Left ventricle myocardium inferior (tissue), 1 donor: ENCODE data around the gene ZNF532. TPM values are rescaled to one million over a fixed set of nuclear protein-coding genes. Genes with fewer than 3 reads are reported as not detected.

Experiments
- DNase-seq: peaks from one replicate; pipeline ENCODE4 v3.0.0-alpha.2; 2020
- H3K27ac ChIP-seq: fragments of 200-600 bp; replicated peaks from 2 replicates; pipeline ENCODE4 v1.8.0; 2021
- H3K27me3 ChIP-seq: fragments of 200-600 bp; 2 replicates; pipeline ENCODE4 v1.8.0; 2021; ENCODE audit warnings: low read depth
- H3K36me3 ChIP-seq: fragments of 200-600 bp; 2 replicates; pipeline ENCODE4 v1.8.0; 2021
- H3K4me1 ChIP-seq: fragments of 200-600 bp; 2 replicates; pipeline ENCODE4 v1.8.0; 2021
- H3K4me3 ChIP-seq: fragments of 200-600 bp; 2 replicates; pipeline ENCODE4 v1.8.0; 2021; ENCODE audit warnings: mild to moderate bottlenecking, moderate library complexity
- H3K9me3 ChIP-seq: fragments of 200-600 bp; replicated peaks from 2 replicates; pipeline ENCODE4 v1.8.0; 2021
- CTCF ChIP-seq: fragments of 200-600 bp; IDR thresholded peaks from 2 replicates; pipeline ENCODE4 v1.8.0; 2021; ENCODE audit warnings: antibody characterized with exemption, mild to moderate bottlenecking, borderline replicate concordance
- intact Hi-C: fragments of 100-400 bp; cut with micrococcal nuclease; formaldehyde crosslinking; loops from one replicate; pipeline ENCODE4 v1.11.0; 2022
- total RNA-seq: library from RNA; stranded (reverse); fragmentation: NEBNext Ultra II Directional; extraction: Animal tissue kit (Norgen Biotek cat#: 25700); gene quantifications from one replicate; pipeline ENCODE4 v1.2.1, GENCODE V29; 2021
- donor health status: DM: no; HTN: yes; CAD: no; lungs with severe emphysema.

The ZNF532 gene
- total RNA-seq, 1 donor from 2014 or later = 59.3 TPM

- Histone ChIP-seq H3K27me3 (no peaks in the 10 kb centered on the region), H3K4me1 (peaks cover 66% of the 10 kb centered on the region), H3K4me3 (no peak overlapping the region), H3K27ac (no peak overlapping the region), H3K9me3 (no peaks in the 10 kb centered on the region), H3K36me3 (peaks cover 18% of the 10 kb centered on the region)
- no peak for TF ChIP-seq CTCF
- intact Hi-C loops = no loop called here
- no peak for DNase-seq
These were observed 20.0 kb downstream of the ZNF532 start for GRCh38 chr18:58884680-58885079.

- no peaks in the 10 kb centered on the region for H3K27me3 ChIP-seq
- H3K4me3 ChIP-seq = no peak overlapping the region
- H3K27ac ChIP-seq = peak overlapping the region; percentile 86
- intact Hi-C loops = no loop called here
- no peak for TF ChIP-seq CTCF
- H3K36me3 ChIP-seq = peaks cover 22% of the 10 kb centered on the region
- no peak for DNase-seq
- H3K4me1 ChIP-seq = peaks cover 57% of the 10 kb centered on the region
- H3K9me3 ChIP-seq = no peaks in the 10 kb centered on the region
These were observed 21.8 kb downstream of the ZNF532 start for GRCh38 chr18:58886431-58886830.

- peak overlapping the region; percentile 32 for H3K4me3 ChIP-seq
- peak overlapping the region; percentile 86 for H3K27ac ChIP-seq
- peaks cover 57% of the 10 kb centered on the region for H3K4me1 ChIP-seq
- no peaks in the 10 kb centered on the region for H3K27me3 ChIP-seq
- DNase-seq = no peak
- intact Hi-C loops = no loop called here
- no peak for TF ChIP-seq CTCF
- H3K9me3 ChIP-seq = no peaks in the 10 kb centered on the region
- H3K36me3 ChIP-seq = peaks cover 22% of the 10 kb centered on the region
These were observed 22.4 kb downstream of the ZNF532 start for GRCh38 chr18:58886864-58887612.

- no peaks in the 10 kb centered on the region for H3K9me3 ChIP-seq
- peak overlapping the region; percentile 32 for H3K4me3 ChIP-seq
- H3K27me3 ChIP-seq = no peaks in the 10 kb centered on the region
- peak; percentile 71 for DNase-seq
- TF ChIP-seq CTCF = no peak
- H3K27ac ChIP-seq = peak overlapping the region; percentile 86
- intact Hi-C loops = no loop called here
- H3K4me1 ChIP-seq = peaks cover 57% of the 10 kb centered on the region
- H3K36me3 ChIP-seq = peaks cover 22% of the 10 kb centered on the region
These were observed 22.9 kb downstream of the ZNF532 start for GRCh38 chr18:58887613-58887963.

GRCh38 chr18:58891776-58892175 is 27.1 kb downstream of the ZNF532 start:
- no peak for DNase-seq
- Histone ChIP-seq H3K36me3 (peaks cover 7% of the 10 kb centered on the region), H3K4me3 (peak overlapping the region; percentile 35), H3K27ac (peak overlapping the region; percentile 63), H3K4me1 (peaks cover 73% of the 10 kb centered on the region), H3K9me3 (no peaks in the 10 kb centered on the region), H3K27me3 (no peaks in the 10 kb centered on the region)
- intact Hi-C loops = no loop called here
- TF ChIP-seq CTCF = no peak
